Neural cell (in vitro differentiated cells): ENCODE data around the gene MYOF. TPM values are rescaled to one million over a fixed set of nuclear protein-coding genes. Genes with fewer than 3 reads are reported as not detected.
"Not testable (repeated sequence)": the region's sequence is repeated elsewhere in the genome, so short reads cannot be mapped to it uniquely, and the experiment has no call there.

Experiments used
- H2AFZ ChIP-seq: fragments of 200-600, 300-800 bp; sonication (generic), shearing (Covaris generic); 2 replicates; pipeline ENCODE4 v1.6.0; 2014; ENCODE audit warnings: low read depth, mild to moderate bottlenecking, antibody characterized with exemption, low read length, moderate library complexity
- H3F3A ChIP-seq: fragments of 200-600 bp; shearing (Covaris generic); 2 replicates; pipeline ENCODE4 v1.6.1; 2016; ENCODE audit warnings: mild to moderate bottlenecking, moderate library complexity, mixed read lengths, antibody characterized with exemption, low read length; ENCODE audit not compliant: insufficient read depth, poor library complexity, severe bottlenecking
- H3K27ac ChIP-seq: fragments of 200-600, 300-800 bp; sonication (generic), shearing (Covaris generic); 2 replicates; pipeline ENCODE4 v1.5.1; 2014; ENCODE audit warnings: mild to moderate bottlenecking, low read length, moderate library complexity
- H3K27me3 ChIP-seq: fragments of 300-800, 200-600 bp; sonication (generic), shearing (Covaris generic); 2 replicates; pipeline ENCODE4 v1.6.0; 2014; ENCODE audit warnings: mild to moderate bottlenecking, low read depth, low read length, moderate library complexity; ENCODE audit not compliant: insufficient read depth
- H3K36me3 ChIP-seq: fragments of 300-800, 200-600 bp; sonication (generic), shearing (Covaris generic); 2 replicates; pipeline ENCODE4 v1.5.1; 2014; ENCODE audit warnings: mild to moderate bottlenecking, antibody characterized with exemption, low read length, moderate library complexity; ENCODE audit not compliant: insufficient read depth
- H3K4me2 ChIP-seq: fragments of 300-800, 200-600 bp; sonication (generic), shearing (Covaris generic); 2 replicates; pipeline ENCODE4 v1.6.0; 2014; ENCODE audit warnings: mild to moderate bottlenecking, low read length
- H3K4me3 ChIP-seq: fragments of 300-800, 200-600 bp; sonication (generic), shearing (Covaris generic); 2 replicates; pipeline ENCODE4 v1.5.1; 2014; ENCODE audit warnings: mild to moderate bottlenecking, low read length, moderate library complexity
- H3K79me2 ChIP-seq: fragments of 200-600 bp; shearing (Covaris generic); replicated peaks from 2 replicates; pipeline ENCODE4 v1.6.0; 2014; ENCODE audit warnings: mild to moderate bottlenecking, low read length, moderate library complexity; ENCODE audit not compliant: insufficient read depth
- H3K9ac ChIP-seq: fragments of 300-800, 200-600 bp; sonication (generic), shearing (Covaris generic); 2 replicates; pipeline ENCODE4 v1.6.1; 2016; ENCODE audit warnings: mild to moderate bottlenecking, low read length, mixed read lengths
- H3K9me2 ChIP-seq: fragments of 200-600 bp; shearing (Covaris generic); 2 replicates; pipeline ENCODE4 v1.6.1; 2016; ENCODE audit warnings: mild to moderate bottlenecking, low read length, mixed read lengths; ENCODE audit not compliant: insufficient read depth
- H3K9me3 ChIP-seq: fragments of 200-600, 300-800 bp; sonication (generic), shearing (Covaris generic); 2 replicates; pipeline ENCODE4 v1.6.1; 2016; ENCODE audit warnings: mild to moderate bottlenecking, mixed run types, low read length, moderate library complexity, mixed read lengths
- H4K20me1 ChIP-seq: fragments of 200-600 bp; shearing (Covaris generic); 2 replicates; pipeline ENCODE4 v1.6.1; 2016; ENCODE audit warnings: mild to moderate bottlenecking, mixed run types; ENCODE audit not compliant: insufficient read depth
- EP300 ChIP-seq: fragments of 450-650 bp; conservative IDR thresholded peaks from 2 replicates; pipeline ENCODE4 v1.6.1; 2014; ENCODE audit warnings: antibody characterized with exemption, mild to moderate bottlenecking, moderate library complexity; ENCODE audit not compliant: poor library complexity, severe bottlenecking
- EZH2 ChIP-seq: fragments of 200-600, 300-800 bp; shearing (Covaris generic), sonication (generic); IDR thresholded peaks from 2 replicates; pipeline ENCODE4 v1.6.1; 2014; ENCODE audit warnings: antibody characterized with exemption, low read length, borderline replicate concordance, mild to moderate bottlenecking; ENCODE audit not compliant: insufficient read depth, poor library complexity, severe bottlenecking
- MXI1 ChIP-seq: fragments of 450-650 bp; conservative IDR thresholded peaks from 2 replicates; pipeline ENCODE4 v1.6.1; 2014; ENCODE audit warnings: antibody characterized with exemption, mild to moderate bottlenecking; ENCODE audit not compliant: poor library complexity, severe bottlenecking
- POLR2AphosphoS5 ChIP-seq: IDR thresholded peaks from 2 replicates; pipeline ENCODE4 v1.6.1; 2012
- RAD21 ChIP-seq: fragments of 450-650 bp; conservative IDR thresholded peaks from 2 replicates; pipeline ENCODE4 v1.6.1; 2014; ENCODE audit warnings: antibody characterized with exemption, mild to moderate bottlenecking, moderate library complexity
- SMC3 ChIP-seq: fragments of 450-650 bp; conservative IDR thresholded peaks from 2 replicates; pipeline ENCODE4 v1.6.1; 2014; ENCODE audit warnings: antibody characterized with exemption, mild to moderate bottlenecking, moderate library complexity; ENCODE audit not compliant: poor library complexity
- TAF1 ChIP-seq: IDR thresholded peaks from 2 replicates; pipeline ENCODE4 v1.6.1; 2012; ENCODE audit warnings: low read depth
- polyA plus RNA-seq: library from polyadenylated mRNA; depleted of rRNA; stranded (reverse); fragments of >200 nt; gene quantifications from 2 replicates; pipeline ENCODE4 v1.2.3, GENCODE V29; 2014
- TF ChIP-seq, protein P1 (sequence below): IDR thresholded peaks from 2 replicates; pipeline ENCODE4 v1.6.1; 2012; ENCODE audit warnings: borderline replicate concordance
- TF ChIP-seq, protein P2 (sequence below): fragments of 450-650 bp; IDR thresholded peaks from 2 replicates; pipeline ENCODE4 v1.5.1; 2014; ENCODE audit warnings: antibody characterized with exemption, mild to moderate bottlenecking, moderate library complexity; ENCODE audit not compliant: poor library complexity, severe bottlenecking

The MYOF gene
- polyA plus RNA-seq, 1 donor from 2014 or later, result 0.47 TPM

DNA sequence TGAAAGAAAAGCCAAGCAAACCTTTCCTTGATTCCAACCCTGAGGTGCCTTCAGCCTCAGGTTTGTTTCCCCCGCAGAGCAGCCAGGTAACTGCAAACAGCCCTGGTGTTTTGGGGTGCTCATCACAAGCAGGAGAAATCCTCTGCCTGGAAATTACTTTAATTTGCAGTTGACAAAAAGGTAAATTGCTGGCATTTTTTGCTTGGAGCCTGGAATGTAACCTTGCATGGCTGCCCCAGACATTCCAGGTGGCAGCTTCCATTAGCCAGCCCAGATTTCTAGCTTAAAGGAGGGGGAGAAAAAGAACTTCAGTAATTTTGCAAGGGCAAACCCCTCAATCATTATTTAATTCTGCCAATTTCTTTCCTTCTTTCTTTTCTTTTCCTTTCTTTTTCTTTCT, 194.4 kb downstream of the MYOF start:
- Histone ChIP-seq H3K9me3 (no peaks in the 10 kb centered on the region), H3K36me3 (no peaks in the 10 kb centered on the region), H3K9me2 (no peaks in the 10 kb centered on the region), H3K4me2 (no peak overlapping the region), H3K9ac (no peak overlapping the region), H3K4me3 (no peak overlapping the region), H3F3A (no peaks in the 10 kb centered on the region), H3K27me3 (peaks cover 31% of the 10 kb centered on the region), H3K79me2 (no peaks in the 10 kb centered on the region), H4K20me1 (no peaks in the 10 kb centered on the region), H3K27ac (no peak overlapping the region), H2AFZ (no peak overlapping the region)
- no peak for TF ChIP-seq TAF1
- TF ChIP-seq, protein P1, sequence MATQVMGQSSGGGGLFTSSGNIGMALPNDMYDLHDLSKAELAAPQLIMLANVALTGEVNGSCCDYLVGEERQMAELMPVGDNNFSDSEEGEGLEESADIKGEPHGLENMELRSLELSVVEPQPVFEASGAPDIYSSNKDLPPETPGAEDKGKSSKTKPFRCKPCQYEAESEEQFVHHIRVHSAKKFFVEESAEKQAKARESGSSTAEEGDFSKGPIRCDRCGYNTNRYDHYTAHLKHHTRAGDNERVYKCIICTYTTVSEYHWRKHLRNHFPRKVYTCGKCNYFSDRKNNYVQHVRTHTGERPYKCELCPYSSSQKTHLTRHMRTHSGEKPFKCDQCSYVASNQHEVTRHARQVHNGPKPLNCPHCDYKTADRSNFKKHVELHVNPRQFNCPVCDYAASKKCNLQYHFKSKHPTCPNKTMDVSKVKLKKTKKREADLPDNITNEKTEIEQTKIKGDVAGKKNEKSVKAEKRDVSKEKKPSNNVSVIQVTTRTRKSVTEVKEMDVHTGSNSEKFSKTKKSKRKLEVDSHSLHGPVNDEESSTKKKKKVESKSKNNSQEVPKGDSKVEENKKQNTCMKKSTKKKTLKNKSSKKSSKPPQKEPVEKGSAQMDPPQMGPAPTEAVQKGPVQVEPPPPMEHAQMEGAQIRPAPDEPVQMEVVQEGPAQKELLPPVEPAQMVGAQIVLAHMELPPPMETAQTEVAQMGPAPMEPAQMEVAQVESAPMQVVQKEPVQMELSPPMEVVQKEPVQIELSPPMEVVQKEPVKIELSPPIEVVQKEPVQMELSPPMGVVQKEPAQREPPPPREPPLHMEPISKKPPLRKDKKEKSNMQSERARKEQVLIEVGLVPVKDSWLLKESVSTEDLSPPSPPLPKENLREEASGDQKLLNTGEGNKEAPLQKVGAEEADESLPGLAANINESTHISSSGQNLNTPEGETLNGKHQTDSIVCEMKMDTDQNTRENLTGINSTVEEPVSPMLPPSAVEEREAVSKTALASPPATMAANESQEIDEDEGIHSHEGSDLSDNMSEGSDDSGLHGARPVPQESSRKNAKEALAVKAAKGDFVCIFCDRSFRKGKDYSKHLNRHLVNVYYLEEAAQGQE, result no peak
- TF ChIP-seq SMC3, result no peak
- no peak for TF ChIP-seq POLR2AphosphoS5
- TF ChIP-seq EZH2, result no peak
- TF ChIP-seq, protein P2, sequence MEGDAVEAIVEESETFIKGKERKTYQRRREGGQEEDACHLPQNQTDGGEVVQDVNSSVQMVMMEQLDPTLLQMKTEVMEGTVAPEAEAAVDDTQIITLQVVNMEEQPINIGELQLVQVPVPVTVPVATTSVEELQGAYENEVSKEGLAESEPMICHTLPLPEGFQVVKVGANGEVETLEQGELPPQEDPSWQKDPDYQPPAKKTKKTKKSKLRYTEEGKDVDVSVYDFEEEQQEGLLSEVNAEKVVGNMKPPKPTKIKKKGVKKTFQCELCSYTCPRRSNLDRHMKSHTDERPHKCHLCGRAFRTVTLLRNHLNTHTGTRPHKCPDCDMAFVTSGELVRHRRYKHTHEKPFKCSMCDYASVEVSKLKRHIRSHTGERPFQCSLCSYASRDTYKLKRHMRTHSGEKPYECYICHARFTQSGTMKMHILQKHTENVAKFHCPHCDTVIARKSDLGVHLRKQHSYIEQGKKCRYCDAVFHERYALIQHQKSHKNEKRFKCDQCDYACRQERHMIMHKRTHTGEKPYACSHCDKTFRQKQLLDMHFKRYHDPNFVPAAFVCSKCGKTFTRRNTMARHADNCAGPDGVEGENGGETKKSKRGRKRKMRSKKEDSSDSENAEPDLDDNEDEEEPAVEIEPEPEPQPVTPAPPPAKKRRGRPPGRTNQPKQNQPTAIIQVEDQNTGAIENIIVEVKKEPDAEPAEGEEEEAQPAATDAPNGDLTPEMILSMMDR, result no peak
- no peak for TF ChIP-seq MXI1
- TF ChIP-seq EP300, result no peak

DNA sequence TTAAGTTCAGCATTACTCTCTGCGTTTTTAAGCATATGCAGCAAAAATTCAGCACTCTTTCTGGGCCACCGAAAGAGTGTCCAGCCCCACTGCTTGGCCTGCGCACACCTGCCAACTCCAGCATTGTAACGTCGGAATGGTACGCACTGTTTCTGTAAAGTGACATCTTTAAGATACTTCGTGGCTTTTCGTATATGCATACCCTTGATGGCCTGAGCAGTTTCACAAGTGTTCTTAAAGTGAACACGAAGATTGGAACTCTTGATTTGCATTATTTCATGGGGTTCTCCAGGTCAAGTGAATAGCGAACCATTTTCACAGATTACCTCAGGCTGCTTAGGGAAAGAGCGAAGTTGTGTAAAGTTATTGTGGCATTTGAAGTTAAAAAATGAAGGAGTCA, 197.9 kb downstream of the MYOF start:
- not testable (repeated sequence) for H3K4me2 ChIP-seq, H4K20me1 ChIP-seq, H2AFZ ChIP-seq, H3K4me3 ChIP-seq, H3K27ac ChIP-seq, H3K9ac ChIP-seq, H3K9me2 ChIP-seq, H3K36me3 ChIP-seq, H3K9me3 ChIP-seq, H3F3A ChIP-seq, H3K79me2 ChIP-seq
- H3K27me3 ChIP-seq, result peaks cover 36% of the 10 kb centered on the region

DNA sequence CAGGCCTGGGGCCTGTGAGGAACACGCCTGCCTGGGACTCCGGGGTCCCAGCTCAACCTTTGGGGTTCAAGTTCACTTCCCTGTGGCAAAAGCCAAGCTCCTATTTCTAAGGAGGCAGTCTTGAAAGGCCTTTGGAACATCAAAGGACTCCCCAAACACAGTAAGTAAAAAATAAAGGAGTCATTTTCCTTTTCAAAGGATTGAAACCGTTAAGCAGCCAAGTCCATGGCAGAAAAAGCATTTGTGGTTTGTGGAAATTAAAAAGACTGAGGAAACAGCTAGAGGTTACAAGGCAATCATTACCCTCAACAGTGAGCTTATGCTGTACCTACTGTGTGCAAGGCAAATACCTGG, 200.8 kb downstream of the MYOF start:
- Histone ChIP-seq H3K4me3 (no peak overlapping the region), H3K4me2 (no peak overlapping the region), H3K36me3 (no peaks in the 10 kb centered on the region), H3K9me2 (no peaks in the 10 kb centered on the region), H3K27ac (no peak overlapping the region), H4K20me1 (no peaks in the 10 kb centered on the region), H3K9ac (no peak overlapping the region), H3F3A (no peaks in the 10 kb centered on the region), H3K79me2 (no peaks in the 10 kb centered on the region), H3K27me3 (peaks cover 33% of the 10 kb centered on the region), H3K9me3 (no peaks in the 10 kb centered on the region), H2AFZ (no peak overlapping the region)
- TF ChIP-seq EP300 (no peak), SMC3 (no peak), EZH2 (no peak), MXI1 (no peak), POLR2AphosphoS5 (no peak), RAD21 (no peak), TAF1 (no peak)
- TF ChIP-seq, protein P2, result no peak
- TF ChIP-seq, protein P1, result no peak
